ENCODE measurements around the gene INTS1. TPM values are rescaled to one million over a fixed set of nuclear protein-coding genes. Genes with fewer than 3 reads are reported as not detected.

INTS1 gene
- total RNA-seq, 2 donors from 2014 or later = 61.0 to 141 TPM

GRCh38 chr7:1483536-1484505 is 20.4 kb downstream of the INTS1 start:
- intact Hi-C loops (cut with DNase I) = no loop called here
- no peak for TF ChIP-seq CTCF (IDR thresholded peaks at IDR 0.05)
- peaks cover 3% of the 10 kb centered on the region for H3K36me3 ChIP-seq
- no peaks in the 10 kb centered on the region for H3K27me3 ChIP-seq
- H3K27ac ChIP-seq = no peak overlapping the region
- no peak overlapping the region for H3K9ac ChIP-seq (ENCODE audit: low read depth in 2 of 2, low read length in 2 of 2)
- no peaks in the 10 kb centered on the region for H3K9me3 ChIP-seq
- H3K4me3 ChIP-seq = no peak overlapping the region
- no peaks in the 10 kb centered on the region for H3K4me1 ChIP-seq
- no peak for DNase-seq

GRCh38 chr7:1483079-1483478 is 21.1 kb downstream of the INTS1 start:
- H3K4me3 ChIP-seq = no peak overlapping the region
- intact Hi-C loops (cut with DNase I) = no loop called here
- no peaks in the 10 kb centered on the region for H3K36me3 ChIP-seq

GRCh38 chr7:1481300-1481699 is 22.9 kb downstream of the INTS1 start:
- intact Hi-C loops (cut with DNase I) = no loop called here
- no peaks in the 10 kb centered on the region for H3K36me3 ChIP-seq
- no peak for DNase-seq
- H3K27ac ChIP-seq = no peak overlapping the region
- no peak overlapping the region for H3K9ac ChIP-seq (ENCODE audit: low read depth in 2 of 2, low read length in 2 of 2)
- H3K4me1 ChIP-seq = no peaks in the 10 kb centered on the region
- H3K27me3 ChIP-seq = no peaks in the 10 kb centered on the region
- no peak for TF ChIP-seq CTCF (IDR thresholded peaks at IDR 0.05)
- no peak overlapping the region for H3K4me3 ChIP-seq
- no peaks in the 10 kb centered on the region for H3K9me3 ChIP-seq

More at GRCh38 chr7:1483079-1483478, 21.1 kb downstream of the INTS1 start:
- no peaks in the 10 kb centered on the region for H3K4me1 ChIP-seq
- no peak for DNase-seq
- TF ChIP-seq CTCF (IDR thresholded peaks at IDR 0.05) = no peak
- H3K27me3 ChIP-seq = no peaks in the 10 kb centered on the region
- no peaks in the 10 kb centered on the region for H3K9me3 ChIP-seq
- no peak overlapping the region for H3K9ac ChIP-seq (ENCODE audit: low read depth in 2 of 2, low read length in 2 of 2)
- no peak overlapping the region for H3K27ac ChIP-seq

- no peak overlapping the region for H3K27ac ChIP-seq
- DNase-seq = no peak
- no peak for TF ChIP-seq CTCF (IDR thresholded peaks at IDR 0.05)
- no peak overlapping the region for H3K4me3 ChIP-seq
- intact Hi-C loops (cut with DNase I) = no loop called here
- no peaks in the 10 kb centered on the region for H3K36me3 ChIP-seq
- no peaks in the 10 kb centered on the region for H3K4me1 ChIP-seq
- H3K27me3 ChIP-seq = no peaks in the 10 kb centered on the region
- no peak overlapping the region for H3K9ac ChIP-seq (ENCODE audit: low read depth in 2 of 2, low read length in 2 of 2)
- H3K9me3 ChIP-seq = no peaks in the 10 kb centered on the region
Measured at GRCh38 chr7:1480670-1481069, 23.5 kb downstream of the INTS1 start.

- no peak overlapping the region for H3K27ac ChIP-seq
- no peak for TF ChIP-seq CTCF (IDR thresholded peaks at IDR 0.05)
- H3K27me3 ChIP-seq = no peaks in the 10 kb centered on the region
- no peaks in the 10 kb centered on the region for H3K36me3 ChIP-seq
- intact Hi-C loops (cut with DNase I) = no loop called here
- H3K4me1 ChIP-seq = no peaks in the 10 kb centered on the region
- H3K9ac ChIP-seq (ENCODE audit: low read depth in 2 of 2, low read length in 2 of 2) = no peak overlapping the region
- no peak for DNase-seq
- no peaks in the 10 kb centered on the region for H3K9me3 ChIP-seq
- H3K4me3 ChIP-seq = no peak overlapping the region
Measured at GRCh38 chr7:1479287-1479686, 24.9 kb downstream of the INTS1 start.
